HL-60/S4 treated with phorbol 12-myristate 13-acetate at 8.2 ng/mL for 4 days and 3 days (cell line): ENCODE data around the gene UBXN6.

ENCODE experiments used
- in situ Hi-C: fragments of 300-500 bp; cut with MboI; formaldehyde crosslinking; loops from 2 replicates; pipeline ENCODE4 v1.15.0; 2022; ENCODE audit warnings: low sequenced_read_pairs

The UBXN6 gene

GRCh38 chr19:4443188-4443587 lies 14.4 kb downstream of the UBXN6 start:
- in situ Hi-C loops = no loop called here

GRCh38 chr19:4442819-4443146 lies 14.8 kb downstream of the UBXN6 start:
- in situ Hi-C loops = no loop called here

GRCh38 chr19:4441994-4442818 lies 15.4 kb downstream of the UBXN6 start:
- in situ Hi-C loops = no loop called here

GRCh38 chr19:4439243-4439642 lies 18.4 kb downstream of the UBXN6 start:
- in situ Hi-C loops = no loop called here

DNA sequence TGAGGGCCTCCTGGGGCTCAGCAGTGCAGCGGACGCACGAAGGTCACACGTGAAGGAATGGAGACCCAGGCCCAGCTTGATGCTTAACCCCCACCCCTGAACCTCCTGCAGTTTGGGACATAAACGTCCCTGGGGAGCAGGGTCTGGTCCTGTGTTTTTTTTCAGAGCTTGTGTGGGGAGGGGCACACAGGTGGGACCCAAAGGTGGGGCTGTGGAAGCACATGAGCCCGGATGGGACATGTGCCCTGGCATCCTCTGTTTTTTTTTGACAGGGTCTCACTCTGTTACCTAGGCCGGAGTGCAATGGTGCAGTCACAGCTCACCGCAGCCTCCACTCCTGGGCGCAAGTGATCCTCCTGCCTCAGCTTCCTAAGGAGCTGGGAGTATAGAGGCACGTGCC lies 20.5 kb downstream of the UBXN6 start:
- in situ Hi-C loops = no loop called here

- in situ Hi-C loops = no loop called here
Measured at GRCh38 chr19:4436231-4436630, 21.4 kb downstream of the UBXN6 start.

DNA sequence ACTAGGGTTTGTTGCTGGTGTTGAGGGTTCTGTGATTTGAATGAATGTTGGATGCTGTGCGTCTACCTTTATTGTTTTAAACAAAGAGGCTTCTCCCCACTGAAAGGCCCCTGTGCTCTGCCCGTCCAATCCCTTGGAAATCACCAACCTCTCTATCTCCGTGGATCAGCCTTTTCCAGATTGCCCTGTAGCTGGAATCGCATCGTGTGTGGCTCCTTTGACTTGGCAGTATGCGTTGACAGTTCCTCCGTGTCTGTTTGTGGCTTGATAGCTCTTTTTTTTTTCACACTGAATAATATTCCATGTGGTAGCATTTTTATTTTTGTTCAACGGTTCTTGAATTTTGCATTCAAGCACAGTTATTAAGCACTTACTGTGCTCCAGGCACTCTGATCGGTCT lies 23.2 kb downstream of the UBXN6 start:
- in situ Hi-C loops = no loop called here

DNA sequence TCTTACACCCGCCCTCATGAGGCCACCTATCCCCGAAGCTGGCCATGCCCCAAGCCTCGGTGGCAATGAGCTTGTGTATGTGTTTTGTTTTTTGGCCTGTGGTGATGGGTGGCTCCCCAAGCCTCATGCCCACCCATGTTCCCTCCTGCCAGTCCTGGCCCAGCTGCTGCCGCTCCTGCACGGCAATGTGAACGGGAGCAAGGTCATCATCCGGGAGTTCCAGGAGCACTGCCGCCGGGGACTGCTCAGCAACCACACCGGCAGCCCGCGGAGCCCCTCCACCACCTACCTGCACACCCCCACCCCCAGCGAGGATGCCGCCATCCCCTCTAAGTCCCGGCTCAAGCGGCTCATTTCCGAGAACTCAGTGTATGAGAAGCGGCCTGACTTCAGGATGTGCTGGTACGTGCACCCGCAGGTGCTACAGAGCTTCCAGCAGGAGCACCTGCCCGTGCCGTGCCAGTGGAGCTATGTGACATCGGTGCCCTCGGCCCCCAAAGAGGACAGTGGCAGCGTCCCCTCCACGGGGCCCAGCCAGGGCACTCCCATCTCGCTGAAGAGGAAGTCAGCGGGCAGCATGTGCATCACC lies 24.6 kb downstream of the UBXN6 start:
- in situ Hi-C loops = no loop called here

DNA sequence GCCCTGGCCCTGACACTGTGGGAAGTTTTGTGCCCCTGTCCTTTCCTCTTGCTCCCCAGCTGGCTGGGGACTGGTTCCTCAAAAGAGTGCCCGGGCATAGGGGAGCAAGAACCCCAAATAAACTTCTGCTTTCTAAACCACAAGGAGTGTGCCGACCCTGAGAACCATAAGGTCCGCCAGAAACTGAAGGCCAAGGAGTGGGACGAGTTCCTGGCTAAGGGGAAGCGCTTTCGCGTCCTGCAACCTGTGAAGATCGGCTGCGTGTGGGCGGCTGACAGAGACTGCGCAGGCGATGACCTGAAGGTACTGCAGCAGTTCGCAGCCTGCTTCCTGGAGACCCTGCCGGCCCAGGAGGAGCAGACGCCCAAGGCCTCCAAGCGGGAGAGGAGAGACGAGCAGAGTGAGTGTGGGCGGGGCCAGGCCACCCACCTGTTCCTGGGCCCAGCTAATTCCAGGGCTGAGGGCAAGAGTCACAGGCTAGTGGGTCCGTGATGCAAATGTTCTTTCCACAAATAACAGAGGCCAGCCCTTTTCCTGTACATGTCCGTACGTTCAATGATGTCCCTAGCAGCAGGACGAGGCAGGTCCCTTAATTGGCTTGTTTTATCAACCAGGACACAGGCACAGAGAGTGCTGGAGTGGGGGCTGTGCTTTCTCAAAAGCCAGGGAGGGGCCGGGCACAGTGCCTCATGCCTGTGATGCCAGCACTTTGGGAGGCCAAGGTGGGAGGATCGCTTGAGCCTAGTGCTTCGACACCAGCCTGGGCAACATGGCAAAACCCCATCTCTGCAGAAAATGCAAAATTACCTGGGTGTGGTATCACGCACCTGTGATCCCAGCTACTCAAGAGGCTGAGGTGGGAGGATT lies 25.6 kb downstream of the UBXN6 start:
- in situ Hi-C loops = no loop called here

DNA sequence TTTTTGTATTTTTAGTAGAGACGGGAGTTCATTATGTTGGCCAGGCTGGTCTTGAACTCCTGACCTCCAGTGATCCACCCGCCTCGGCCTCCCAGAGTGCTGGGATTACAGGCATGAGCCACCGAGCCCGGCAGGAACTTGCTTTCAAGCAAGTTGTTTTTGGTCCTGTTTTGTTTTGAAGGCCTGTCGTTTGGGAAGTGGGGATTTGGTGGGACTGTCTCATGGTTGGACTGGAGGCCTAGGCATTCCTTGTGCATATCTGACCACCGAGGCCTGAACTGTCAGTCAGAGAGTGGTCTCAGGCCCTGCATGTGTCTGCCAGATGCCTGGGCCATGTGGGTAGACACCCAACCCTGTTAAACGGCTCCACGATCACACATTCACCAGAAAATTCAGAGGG lies 26.3 kb downstream of the UBXN6 start:
- in situ Hi-C loops = no loop called here

DNA sequence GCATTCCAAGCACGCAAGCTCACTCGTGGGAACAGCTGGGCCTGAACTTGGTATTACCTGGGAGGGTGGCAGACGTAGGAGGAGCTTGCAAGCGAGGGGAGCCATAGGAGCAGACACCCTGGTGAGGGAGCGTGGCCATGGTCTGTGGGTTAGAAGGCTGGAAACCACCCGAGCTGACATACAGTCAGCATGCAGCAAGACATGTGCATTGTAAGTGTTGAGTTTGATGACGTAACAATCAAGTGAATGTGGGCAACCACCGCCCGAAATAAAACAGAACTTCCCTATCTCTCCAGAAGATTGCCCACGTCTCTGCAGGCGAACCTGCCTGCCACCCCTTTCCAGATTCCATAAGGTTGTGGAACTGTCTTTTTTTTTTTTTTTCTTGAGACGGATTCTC lies 26.8 kb downstream of the UBXN6 start:
- in situ Hi-C loops = no loop called here

- in situ Hi-C loops = no loop called here
Measured at GRCh38 chr19:4429771-4430171, 27.8 kb downstream of the UBXN6 start.

DNA sequence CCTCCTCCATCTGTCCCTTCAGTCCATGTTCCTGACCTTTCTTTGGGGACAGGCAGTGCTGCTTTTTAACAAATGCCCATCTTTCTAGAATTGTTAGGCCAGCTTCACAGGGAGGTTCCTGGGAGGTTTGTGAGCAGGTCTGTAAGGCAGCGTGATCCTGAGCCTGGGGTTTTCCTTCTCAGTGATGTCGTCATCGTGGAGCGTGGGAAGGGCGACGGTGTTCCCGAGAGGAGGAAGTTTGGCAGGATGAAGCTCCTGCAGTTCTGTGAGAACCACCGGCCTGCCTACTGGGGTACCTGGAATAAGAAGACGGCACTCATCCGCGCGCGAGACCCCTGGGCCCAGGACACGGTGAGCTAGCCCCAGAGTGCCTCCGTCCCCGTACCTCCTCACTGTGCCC lies 28.3 kb downstream of the UBXN6 start:
- in situ Hi-C loops = no loop called here

GRCh38 chr19:4428326-4428975 lies 29.1 kb downstream of the UBXN6 start:
- in situ Hi-C loops = no loop called here

DNA sequence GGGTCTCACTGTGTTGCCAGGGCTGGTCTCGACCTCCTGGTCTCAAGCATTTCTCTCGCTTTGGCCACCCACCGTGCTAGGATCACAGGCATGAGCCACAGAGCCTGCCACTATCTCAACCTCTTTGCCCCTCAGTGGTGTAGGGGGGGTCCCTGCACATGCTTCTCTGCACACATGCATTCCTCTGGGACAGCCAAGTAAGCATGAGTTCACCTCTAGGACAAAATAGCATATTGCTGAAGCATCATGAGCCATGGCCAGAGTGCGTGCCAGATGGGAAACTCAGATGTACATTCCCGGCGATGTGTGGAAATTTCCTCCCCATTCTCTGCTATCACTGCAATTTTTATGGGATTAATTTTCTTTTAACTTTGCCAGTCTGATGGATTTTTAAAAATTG lies 32.1 kb downstream of the UBXN6 start:
- in situ Hi-C loops = no loop called here

DNA sequence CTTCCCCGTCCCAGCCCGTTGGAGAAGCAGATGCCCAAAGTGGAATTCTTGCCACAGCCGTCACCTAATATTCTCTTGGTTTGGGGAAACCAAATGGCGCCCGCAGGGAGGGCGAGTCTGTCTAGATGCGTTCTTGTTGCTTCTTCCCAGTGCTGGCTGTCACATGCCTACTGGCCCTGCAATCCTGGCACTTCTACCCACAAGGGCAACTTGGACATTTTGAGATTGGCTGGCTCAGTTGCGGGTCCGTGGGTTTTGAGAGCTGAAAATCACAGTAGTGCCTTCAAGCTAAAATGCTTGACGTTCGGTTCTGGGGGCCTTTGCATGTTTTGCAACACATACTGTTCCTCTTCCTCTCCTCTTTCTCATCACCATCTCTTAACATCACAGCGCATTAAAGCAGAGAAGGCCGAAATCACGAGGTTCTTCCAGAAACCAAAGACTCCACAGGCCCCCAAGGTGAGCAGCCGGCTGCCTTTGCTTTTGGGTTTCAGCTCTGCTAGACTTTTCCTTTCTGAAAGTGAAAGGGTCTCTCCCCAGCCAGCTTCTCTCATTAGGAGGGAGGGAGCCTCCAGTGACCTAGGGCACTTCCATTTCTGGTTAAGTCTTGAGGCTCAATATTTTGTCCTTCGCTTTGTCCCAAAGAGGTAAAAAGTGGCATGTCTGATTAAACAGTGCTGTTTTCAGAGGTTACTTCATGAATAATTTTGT lies 34.0 kb downstream of the UBXN6 start:
- in situ Hi-C loops = no loop called here

GRCh38 chr19:4416268-4416667 lies 41.3 kb downstream of the UBXN6 start:
- in situ Hi-C loops = no loop called here

- in situ Hi-C loops = no loop called here
Measured at GRCh38 chr19:4415352-4415751, 42.2 kb downstream of the UBXN6 start.

DNA sequence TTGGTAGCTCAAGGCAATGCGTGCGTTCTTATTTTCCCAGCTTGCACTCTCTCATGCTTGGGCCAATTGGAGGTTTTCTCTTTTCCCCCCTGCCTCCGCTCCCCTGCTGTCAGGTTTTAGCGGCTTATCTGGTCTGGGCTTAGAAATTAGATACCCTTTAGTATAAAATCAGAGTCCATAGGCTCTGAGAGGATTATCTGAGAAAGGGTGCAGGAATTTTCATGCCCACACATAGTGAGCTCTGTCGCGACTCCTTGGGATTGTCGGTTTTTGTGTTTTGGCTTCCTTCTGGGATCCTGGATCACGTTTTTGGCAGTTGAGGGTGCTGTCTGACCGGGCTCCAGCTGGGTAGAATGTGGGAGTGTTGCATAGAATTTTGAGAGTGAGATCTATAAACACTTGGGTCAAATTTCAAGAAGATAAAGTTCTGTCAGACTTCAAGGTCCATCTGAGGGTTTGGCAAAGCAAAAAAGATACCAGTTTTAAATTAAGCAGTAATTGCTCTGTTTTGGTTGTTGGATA lies 42.7 kb downstream of the UBXN6 start:
- in situ Hi-C loops = no loop called here

- in situ Hi-C loops = no loop called here
Measured at GRCh38 chr19:4414144-4414799, 43.3 kb downstream of the UBXN6 start.
